ENCODE measurements around the gene ARPC2. TPM values are rescaled to one million over a fixed set of nuclear protein-coding genes. Genes with fewer than 3 reads are reported as not detected.

ARPC2 gene
- total RNA-seq, 1 experiment from 2014 or later: 187 TPM

DNA sequence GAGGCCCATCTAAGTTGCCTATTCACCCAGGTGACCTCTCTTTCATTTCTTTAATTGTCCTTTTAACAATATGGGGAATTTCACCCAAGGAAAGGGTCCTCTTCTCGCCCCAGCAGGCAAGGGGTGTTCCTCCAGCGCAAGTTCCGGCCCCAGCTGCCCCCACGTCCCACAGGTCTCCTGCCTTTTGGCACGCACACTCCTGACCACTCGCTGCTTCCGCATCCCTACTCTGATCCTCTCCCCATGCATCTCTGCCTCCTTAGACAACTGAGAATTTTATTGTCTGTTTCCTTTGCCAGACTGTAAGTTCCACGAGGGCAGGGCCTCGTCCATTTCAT, 684 bp upstream of the ARPC2 start (continued):
- TF ChIP-seq EZH2phosphoT487 (IDR thresholded peaks at IDR 0.05; ENCODE audit: borderline replicate concordance): no peak

DNA sequence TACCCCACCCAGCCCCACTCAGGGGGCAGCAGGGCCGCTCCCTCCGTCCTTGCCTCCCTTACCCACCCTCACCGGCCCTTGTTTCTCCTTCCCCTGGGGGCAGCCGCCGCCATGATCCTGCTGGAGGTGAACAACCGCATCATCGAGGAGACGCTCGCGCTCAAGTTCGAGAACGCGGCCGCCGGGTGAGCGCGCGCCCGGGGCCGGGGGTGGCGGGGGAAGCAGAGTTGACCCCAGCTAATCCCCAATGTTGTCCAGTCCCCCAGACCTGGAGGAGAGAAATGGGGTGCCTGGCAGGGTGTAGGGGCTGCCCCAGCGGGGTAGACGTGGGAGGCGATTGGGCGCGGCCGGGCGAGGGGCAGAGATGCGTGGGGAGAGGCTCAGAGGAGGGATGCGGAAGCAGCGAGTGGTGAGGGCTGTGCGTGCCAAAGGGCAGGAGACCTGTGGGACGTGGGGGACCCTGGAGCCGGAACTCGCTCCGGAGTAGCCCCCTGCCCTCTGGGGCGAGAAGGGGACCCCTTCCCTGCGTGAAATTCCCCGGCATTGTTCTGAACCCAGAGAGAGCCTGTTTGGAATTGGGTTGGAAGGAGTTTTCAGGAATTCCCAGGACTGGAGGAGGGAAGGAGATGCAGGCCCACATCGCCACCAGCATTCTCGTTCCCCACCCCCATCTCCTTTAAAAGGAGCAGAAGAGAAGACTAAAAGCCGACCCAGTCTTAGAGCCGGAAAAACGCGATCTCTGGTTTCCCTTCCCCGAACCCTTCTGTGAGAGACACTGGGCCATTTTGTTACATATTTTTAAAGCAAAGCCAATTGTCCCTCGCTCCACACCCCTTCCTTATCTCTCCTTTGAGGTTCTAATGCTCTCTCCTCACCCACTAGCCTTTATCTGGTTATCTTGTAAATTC, 625 bp downstream of the ARPC2 start:
- CTCF ChIA-PET: no interaction called here
- no peak overlapping the region for H2AFZ ChIP-seq (ENCODE audit: low read depth, low read length, poor library complexity, severe bottlenecking)
- intact Hi-C loops (cut with micrococcal nuclease): no loop called here

More for the DNA sequence above, 625 bp downstream of the ARPC2 start:
- Histone ChIP-seq H3K9me2 (ENCODE audit: insufficient read depth) (no peaks in the 10 kb centered on the region), H3K9me3 (ENCODE audit: control insufficient read depth in 1 of 2, insufficient read depth in 1 of 2, low read depth in 1 of 2, low read length in 2 of 2) (no peaks in the 10 kb centered on the region), H3K4me1 (ENCODE audit: control insufficient read depth in 1 of 2, insufficient read depth in 2 of 2, low read length in 2 of 2) (peaks cover 12 to 26% of the 10 kb centered on the region in 2 experiments), H4K20me1 (ENCODE audit: insufficient read depth) (peaks cover 13% of the 10 kb centered on the region; the same call in 1 of the 2 replicates), H3K27me3 (ENCODE audit: insufficient read depth, low read length) (no peaks in the 10 kb centered on the region), H3K4me2 (ENCODE audit: low read length) (peak overlapping the region; percentile 87), H3K36me3 (ENCODE audit: control insufficient read depth in 1 of 2, insufficient read depth in 2 of 2, low read length in 2 of 2) (peaks cover 0 to 11% of the 10 kb centered on the region in 2 experiments; a peak in 2 of 4 replicates), H3K27ac (ENCODE audit: low read depth, low read length) (peak overlapping the region; percentile 71), H3K4me3 (replicated peaks in 1 of 2; ENCODE audit: low read depth in 1 of 2, low read length in 2 of 2) (peak overlapping the region; percentile 83 to 89), H3K9ac (ENCODE audit: low read length) (peak overlapping the region; percentile 92), H3K79me2 (ENCODE audit: insufficient read depth, low read length) (peaks cover 55% of the 10 kb centered on the region)
- ChIA-PET RAD21 (ENCODE audit: low non-redundant PET in 1 of 2, low total read pairs in 2 of 2, uncharacterized antibody in 2 of 2, unreplicated experiment in 2 of 2) (no interaction called here), POLR2A (no interaction called here)
- peak; percentile 64 for ATAC-seq
- BruUV-seq (replicated peaks): TSS peak; percentile 43
- DNase-seq (ENCODE audit: low read depth, low spot score): no peak
- no peak for TF ChIP-seq YY1 (IDR thresholded peaks at IDR 0.05; ENCODE audit: extremely low read depth, insufficient replicate concordance, low read depth, low read length)
- no peak for TF ChIP-seq POLR2A (IDR thresholded peaks at IDR 0.05; ENCODE audit: borderline replicate concordance, extremely low read depth, insufficient read depth, insufficient read length)
- TF ChIP-seq REST (IDR thresholded peaks at IDR 0.05; ENCODE audit: low read depth): no peak
- no peak for TF ChIP-seq SRF (IDR thresholded peaks at IDR 0.05; ENCODE audit: low read depth)
- no peak; the same call in 1 of the 2 replicates for TF ChIP-seq ZFX (IDR thresholded peaks at IDR 0.05)
- TF ChIP-seq ELF1 (IDR thresholded peaks at IDR 0.05; ENCODE audit: borderline replicate concordance, low read depth): no peak
- no peak for TF ChIP-seq FOSL1 (IDR thresholded peaks at IDR 0.05; ENCODE audit: low read depth)
- TF ChIP-seq, protein P1, sequence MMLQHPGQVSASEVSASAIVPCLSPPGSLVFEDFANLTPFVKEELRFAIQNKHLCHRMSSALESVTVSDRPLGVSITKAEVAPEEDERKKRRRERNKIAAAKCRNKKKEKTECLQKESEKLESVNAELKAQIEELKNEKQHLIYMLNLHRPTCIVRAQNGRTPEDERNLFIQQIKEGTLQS (IDR thresholded peaks at IDR 0.05): no peak
- no peak for TF ChIP-seq EZH2phosphoT487 (IDR thresholded peaks at IDR 0.05; ENCODE audit: borderline replicate concordance)

Measured in HCT116 (cell line).